GM18517 (cell line): ENCODE measurements around the gene NPAS1.

Source experiments
- ATAC-seq: cut with Tn5 transposase; IDR thresholded peaks from one replicate; pipeline ENCODE4 v1.9.1; 2021; ENCODE audit warnings: mild to moderate bottlenecking, moderate library complexity; ENCODE audit not compliant: unreplicated experiment

NPAS1 gene

DNA sequence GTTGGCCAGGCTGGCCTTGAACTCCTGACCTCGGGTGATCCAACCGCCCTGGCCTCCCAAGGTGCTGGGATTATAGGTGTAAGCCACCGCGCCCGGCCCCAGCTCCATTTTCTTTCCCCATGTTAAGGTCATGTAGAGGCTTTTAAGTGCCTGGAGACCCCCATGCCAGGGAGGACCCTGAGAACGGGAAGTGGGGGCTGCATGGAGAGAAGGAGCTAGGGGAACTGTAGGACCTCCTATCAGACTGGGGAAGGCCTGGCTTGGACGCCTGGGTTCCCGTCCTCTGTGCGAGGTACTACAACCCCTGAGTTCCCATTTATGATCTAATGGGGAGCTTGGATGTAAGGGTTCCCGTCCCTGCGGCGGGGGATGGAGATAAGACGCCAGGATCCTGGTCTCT is 714 bp upstream of the NPAS1 start:
- ATAC-seq, result no peak

DNA sequence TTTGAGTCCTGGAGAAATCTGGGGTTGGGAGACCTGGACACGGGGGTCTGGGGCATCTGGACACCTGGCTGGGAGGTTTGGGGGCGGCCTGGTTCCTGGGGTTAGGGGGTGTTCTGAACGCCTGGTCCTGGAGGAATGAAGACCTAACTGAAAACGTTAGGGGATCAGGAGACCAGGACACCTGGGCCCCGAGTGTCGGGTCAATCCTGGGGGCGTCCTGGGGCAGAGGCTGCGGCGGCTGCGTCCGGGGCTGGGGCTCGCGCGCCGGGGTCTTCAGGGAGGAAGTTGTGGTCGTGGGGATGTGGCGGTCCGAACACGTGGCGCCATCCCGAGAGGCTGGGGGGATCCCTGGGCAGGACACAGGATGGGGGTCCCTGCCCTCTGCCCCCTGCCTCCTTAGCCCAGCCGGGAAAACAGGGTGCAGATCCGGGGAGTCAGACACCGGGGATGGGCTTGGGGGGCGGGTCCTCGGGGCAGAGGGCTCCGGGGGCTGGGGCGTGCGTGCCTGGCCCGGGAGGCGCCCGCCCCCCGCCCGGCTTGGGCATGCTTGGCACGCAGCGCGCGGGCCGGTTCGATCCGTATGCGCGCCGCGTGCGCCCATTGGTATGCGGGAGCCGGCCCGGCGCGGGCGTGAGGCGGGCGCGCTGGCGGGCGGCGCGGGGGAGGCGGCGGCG is 632 bp downstream of the NPAS1 start:
- ATAC-seq, result no peak

DNA sequence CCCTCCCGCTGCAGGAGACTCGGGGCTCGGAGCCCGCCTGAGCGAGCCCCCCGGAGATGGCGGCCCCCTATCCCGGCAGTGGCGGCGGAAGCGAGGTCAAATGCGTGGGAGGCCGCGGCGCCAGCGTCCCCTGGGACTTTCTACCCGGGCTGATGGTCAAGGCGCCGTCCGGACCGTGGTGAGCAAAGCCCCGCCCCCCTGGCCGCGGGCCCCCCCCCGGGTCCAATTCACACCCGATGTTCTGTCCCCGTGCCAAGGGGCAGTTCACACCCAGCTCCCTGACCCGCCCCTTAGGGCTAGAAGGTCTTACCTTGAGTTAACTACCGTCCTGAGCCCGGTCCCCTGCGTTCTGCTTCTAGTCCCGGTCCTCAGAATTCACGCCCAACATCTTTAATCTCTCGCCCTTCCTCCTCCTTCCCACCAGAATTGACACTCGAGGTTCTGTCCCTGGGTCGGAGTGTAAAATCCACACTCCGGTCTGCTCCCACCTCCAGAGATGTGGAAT is 1.4 kb downstream of the NPAS1 start:
- no peak for ATAC-seq

DNA sequence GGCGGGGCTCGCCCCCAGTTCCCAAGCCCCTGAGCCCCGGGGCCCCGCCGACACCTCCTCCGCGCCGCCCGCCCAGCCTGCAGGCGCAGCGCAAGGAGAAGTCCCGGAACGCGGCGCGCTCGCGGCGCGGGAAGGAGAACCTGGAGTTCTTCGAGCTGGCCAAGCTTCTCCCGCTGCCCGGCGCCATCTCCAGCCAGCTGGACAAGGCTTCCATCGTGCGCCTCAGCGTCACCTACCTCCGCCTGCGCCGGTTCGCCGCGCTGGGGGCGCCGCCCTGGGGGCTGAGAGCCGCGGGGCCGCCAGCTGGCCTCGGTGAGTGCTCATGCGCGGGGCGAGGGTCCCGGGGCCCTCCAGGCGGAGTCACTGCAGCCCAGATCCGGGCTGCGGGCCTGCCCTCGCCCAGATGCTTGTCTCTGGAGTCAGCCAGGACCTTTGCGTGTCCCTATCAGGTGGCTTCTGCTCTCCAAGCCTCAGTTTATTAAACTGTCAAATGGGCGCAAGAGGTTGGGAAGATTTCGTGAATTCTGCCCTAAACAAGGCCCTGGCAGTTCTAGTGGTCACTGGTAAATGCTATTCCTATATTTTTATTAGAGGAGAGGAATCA is 2.0 kb downstream of the NPAS1 start:
- ATAC-seq, result no peak

DNA sequence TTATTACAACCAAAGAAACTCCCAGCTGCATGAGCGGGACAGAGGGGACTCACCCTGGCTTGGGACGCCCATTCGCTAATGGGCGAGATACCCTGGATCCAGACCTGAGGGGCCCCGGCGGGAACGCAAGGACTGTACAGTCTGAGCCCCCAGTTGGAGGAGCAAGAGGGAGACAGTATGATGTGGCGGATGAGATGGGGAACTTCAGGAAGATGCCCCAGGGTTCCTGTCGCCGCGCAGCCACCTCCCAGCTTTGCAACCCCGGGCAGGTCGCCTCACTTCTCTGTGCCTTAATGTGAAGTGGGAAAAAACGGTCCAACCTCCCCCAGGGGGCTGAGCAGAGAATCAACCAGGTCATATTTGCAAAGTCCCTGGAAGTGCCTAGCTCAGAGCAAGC is 2.5 kb downstream of the NPAS1 start:
- ATAC-seq, result no peak

DNA sequence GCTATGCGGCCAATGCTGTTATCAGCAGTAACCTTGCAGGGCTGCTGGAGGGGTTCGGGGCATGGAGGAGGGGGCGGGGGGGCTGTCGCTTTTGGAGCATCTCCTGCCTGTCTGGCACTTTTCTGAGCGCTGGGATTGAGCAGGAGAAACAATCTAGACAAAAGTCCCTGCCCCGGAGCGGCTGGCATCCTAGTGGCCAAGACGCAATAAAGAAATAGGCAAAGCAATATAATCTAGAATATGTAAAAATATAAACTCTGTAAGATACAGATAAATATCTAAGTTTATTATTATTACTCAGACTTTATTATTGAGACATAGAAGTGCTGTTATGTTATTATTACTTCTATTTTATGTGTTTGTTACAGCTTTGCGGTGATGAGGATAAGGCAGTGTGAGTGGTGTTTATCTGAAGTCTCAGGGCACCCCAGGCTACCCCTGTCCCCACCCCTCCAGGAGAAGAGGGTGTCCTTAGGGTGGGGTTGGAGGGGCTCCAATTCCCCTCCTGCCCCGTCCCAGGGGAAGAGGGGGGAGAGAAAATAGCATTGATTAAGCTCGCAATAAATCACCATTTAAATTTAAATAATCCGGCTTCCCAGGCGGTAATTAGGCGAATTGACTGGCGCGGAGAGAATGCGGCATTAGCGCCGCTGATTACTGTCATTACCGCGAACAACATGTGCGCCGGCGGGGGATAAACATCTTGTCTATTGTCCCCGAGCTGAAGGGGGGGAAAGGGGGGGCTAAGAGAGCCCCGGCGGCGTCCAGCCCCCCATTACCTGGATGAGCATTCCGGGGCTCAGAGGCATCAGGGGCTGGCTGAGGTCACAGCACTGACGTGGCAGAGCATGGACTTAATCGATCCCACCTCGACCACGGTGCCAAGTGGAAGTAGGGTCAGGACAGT is 3.2 kb downstream of the NPAS1 start:
- no peak for ATAC-seq

DNA sequence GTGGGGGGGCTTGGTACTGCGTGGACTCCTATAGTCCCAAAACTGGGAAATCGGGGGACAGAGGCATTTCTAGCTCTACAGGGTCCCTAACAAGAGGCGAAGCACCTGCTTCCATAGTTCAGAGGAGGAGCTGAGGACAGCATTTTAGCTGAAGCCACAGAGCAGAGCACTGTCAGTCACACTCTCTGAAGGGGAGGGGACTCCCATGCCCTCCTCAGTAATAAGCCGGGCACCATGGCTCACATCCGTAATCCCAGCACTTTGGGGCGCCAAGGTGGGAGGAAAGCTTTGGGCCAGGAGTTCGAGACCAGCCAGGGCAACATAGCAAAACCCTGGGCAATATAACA is 3.8 kb downstream of the NPAS1 start:
- no peak for ATAC-seq

DNA sequence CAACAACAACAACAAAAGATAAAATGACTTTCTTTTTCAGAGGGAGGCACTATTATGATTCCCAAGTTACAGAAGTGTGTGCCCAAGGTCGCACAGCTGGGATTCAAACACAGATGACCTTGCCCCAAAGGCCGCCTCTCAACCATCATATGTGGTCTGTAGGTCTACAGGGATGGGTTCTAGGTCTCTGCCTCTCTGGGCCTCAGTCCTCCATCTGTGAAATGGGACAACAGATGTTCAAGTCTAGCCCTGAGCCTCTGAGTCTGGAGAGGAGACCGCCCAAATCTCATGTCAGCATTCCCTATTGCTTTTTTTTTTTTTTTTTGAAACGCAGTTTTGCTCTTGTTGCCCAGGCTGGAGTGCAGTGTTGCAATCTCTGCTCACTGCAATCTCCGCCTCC is 4.9 kb downstream of the NPAS1 start:
- no peak for ATAC-seq

DNA sequence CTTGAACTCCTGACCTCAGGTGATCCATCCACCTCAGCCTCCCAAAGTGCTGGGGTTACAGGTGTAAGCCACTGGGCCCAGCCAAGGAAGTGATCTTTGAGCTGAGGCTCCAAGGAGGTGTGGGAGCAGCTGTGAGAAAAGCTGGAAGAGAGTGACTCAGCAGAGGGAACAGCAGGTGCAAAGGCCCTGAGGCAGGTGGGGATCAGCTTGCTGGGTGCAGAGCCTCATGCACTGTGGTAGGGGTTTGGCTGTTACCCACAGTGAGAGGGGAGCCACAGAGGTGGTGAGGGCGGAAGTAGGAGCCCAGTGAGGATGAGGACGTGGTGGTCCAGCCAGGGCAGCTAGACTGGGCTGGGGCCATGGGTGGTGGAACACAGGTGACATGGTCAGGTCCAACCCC is 6.5 kb downstream of the NPAS1 start:
- no peak for ATAC-seq

DNA sequence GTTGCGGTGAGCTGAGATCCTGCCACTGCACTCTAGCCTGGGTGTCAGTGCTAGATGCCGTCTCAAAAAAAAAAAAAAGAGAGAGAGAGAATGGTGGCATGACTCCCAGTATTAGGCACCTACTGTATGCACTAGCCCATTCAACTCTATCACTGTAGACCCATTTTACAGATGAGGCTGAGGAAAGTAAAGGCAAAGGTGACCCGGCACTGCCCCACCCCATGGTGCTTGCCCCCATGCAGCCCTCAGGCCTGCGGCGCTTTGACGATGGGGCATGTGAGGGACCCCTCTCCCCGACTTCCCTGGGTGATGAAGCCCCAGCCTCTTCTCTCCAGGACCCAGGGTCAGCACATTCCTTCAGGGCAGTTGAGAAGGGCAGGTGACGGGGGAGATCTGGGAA is 7.3 kb downstream of the NPAS1 start:
- no peak for ATAC-seq

DNA sequence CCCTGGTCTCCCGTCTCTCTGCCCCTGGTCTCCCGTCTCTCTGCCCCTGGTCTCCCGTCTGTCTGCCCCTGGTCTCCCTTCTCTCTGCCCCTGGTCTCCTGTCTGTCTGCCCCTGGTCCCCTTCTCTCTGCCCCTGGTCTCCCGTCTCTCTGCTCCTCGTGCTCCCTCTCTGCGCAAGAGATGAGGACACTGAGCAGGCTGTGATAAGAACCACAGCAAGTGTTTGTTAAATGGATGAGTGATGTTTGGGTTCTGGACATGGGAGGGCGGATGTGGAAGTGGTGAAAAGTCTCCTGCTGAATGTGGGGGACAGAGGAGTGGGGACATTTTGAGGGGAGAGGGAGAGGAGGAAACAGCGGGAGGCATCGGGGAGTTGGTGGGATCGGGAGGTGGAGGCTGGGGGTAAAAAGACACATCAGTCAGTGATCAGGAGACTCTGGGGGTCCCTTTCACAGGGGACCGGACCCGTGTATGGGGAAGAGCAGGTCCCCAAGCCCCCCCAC is 8.0 kb downstream of the NPAS1 start:
- no peak for ATAC-seq

DNA sequence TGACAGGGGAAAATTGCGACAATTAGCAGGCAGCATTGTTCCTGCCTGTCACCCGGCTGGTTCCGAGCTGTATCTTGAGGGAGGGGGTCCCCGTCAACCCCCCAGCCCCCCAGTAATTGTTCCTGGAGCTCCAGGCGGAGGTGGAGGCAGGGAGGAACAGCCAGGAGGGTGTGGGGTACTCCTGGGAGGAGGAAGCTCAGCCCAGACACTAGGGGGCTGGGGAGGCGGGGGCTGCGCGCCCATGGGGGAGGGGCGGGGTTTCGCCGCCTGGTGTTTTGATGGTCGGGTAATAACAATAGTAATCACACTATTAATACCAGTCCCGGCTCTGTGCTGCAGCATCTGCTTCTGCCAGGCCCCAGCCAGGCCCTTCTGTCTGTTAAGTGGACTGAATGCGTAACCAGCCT is 8.6 kb downstream of the NPAS1 start:
- ATAC-seq, result no peak

DNA sequence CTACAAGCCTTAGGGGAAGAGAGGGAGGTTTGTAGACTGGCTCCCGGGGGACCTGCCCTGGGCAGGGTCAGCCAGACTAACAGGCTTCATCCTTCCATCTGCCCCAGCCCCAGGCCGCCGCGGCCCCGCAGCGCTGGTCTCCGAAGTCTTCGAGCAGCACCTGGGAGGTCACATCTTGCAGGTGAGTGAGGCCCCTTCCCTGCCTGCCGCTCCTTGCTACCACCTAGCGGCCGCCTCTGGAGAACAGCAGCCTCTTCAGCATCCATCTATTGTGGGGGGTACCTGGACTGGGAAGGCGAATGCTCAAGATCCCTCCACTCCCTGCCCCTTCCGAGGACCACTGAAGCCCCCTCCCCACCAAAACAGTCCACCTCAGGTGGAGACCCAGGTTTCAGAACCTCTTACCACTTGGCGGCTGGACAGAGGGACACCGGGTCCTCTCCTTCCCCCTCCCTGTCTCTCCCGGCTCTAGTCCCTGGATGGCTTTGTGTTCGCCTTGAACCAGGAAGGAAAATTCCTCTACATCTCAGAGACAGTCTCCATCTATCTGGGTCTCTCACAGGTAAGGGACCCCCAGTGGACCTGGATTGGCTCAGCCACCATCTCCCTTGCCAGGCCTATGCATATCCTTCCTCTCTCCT is 12.7 kb downstream of the NPAS1 start:
- no peak for ATAC-seq

DNA sequence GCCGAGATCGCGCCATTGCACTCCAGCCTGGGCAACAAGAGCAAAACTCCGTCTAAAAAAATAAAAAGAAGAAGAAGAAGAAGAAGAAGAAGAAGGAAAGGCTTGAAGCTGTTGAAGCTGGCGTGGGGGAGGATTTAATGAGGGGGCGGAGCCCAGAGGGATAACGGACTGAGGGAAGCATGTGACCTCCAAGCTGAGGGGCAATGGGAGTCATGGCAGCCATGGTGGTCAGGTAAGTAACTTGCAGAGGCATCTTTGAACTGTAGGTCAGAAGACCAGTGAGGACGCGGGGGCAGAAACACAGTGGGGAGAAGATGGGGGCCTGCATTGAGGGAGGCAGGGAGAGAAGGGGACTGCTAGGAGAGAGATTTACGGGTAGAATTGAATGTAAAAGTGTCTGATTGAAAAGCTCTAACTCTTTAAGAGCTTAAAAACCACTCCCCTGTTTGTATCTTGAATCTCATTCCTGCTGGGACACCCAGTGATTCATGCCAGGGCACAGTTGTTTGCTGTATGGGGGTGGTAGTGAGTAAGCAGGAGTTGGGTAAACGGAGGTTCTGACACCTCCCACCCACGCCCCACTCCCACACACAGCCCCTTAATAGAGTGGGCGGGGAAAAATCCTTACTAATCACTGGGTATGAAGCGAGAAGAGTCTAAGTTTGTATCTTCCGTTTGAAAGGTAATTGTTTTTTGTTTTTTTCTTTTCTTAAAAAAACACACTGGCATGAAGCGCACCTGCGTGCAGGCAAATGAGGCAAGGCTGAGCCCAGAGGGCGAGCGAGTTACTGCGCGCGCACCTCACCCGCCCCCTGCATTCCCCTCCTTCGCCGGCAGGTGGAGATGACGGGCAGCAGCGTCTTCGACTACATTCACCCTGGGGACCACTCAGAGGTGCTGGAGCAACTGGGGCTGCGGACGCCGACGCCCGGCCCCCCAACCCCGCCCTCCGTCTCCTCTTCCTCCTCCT is 15.8 kb downstream of the NPAS1 start:
- peak; percentile 83 for ATAC-seq

DNA sequence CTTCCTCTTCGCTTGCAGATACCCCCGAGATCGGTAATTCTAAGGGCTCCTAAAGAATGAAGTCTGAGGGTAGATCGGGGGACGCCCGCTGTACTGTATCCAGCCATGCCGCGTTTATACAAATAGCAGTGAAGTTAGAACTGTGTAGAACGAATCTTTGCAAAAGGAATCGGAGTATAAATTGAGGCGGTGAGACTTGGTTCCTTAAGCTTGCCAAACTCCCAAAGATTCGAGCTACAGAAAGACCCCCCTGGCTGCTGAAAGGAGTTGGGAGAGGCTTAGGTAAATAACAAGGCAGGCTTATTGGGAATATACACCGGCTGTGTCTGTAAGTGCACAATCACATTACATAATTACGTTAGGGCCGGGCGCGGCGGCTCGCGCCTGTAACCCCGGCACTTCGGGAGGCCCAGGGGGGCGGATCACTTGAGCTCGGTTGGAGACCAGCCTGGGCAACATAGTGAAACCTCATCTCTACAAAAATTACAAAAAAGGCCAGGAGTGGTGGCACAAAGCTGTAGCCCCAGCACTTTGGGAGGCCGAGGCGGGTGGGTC is 16.5 kb downstream of the NPAS1 start:
- ATAC-seq, result peak; percentile 13

DNA sequence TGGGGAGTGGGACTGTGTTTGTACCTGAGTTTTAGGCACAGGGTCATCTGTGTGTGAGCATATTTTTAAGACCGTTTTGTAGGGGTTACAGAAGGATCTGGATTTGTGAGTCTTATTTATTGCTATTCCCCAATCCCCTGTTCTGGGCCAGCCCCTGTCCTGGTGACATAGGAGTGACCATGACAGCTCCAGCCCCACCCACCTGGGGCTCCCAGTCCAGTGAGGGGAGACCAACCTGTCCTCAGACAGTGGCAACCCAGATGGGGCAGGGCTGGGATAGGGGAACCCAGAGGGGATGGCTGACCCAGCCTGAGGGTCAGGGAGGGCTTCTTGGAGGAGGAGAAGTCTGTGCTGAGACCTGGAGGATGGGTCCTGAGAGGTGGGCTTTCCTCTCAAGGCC is 18.1 kb downstream of the NPAS1 start:
- no peak for ATAC-seq

DNA sequence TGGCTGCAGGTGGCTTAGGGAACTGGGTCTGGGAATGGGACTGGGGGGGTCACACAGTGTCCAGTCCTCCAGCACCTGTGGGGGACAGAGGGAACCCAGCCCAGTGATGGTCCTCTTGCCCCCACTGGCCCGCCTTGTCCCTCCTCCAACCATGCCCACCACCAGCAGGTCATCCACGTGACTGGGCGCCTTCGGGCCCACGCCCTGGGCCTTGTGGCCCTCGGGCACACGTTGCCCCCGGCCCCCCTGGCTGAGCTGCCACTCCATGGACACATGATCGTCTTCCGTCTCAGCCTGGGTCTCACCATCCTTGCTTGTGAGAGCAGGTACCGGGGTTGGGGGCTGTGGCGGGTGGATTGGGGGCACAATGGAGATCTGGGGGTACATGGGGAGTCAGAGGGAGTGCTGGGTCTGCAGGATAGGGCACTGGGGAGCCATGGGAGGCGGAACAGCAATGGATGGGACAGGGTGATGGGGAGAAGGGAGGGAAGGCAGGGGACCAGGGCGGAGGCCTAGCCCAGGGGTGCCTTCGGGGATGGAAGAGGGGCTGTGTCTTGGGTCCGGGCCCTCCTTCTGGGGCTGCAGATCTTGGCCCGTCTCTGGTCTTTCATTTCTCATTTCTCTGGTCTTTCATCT is 19.7 kb downstream of the NPAS1 start:
- ATAC-seq, result no peak

DNA sequence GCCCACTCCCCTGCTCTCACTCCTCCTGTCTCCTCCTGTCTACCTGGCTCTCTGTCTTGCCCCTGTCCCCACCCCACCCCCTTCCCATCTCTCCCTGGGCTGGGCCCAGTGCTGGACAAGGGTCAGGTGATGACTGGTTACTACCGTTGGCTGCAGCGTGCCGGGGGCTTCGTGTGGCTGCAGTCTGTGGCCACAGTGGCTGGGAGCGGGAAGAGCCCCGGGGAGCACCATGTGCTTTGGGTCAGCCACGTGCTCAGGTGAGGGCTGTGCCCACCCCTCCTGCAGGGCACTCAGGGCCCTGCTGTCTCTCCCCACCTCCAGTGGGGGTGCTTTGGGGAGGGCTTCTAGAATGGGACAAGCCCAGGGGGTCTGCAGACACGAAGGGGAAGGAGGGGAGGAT is 21.2 kb downstream of the NPAS1 start:
- no peak for ATAC-seq
